Esophagus muscularis mucosa (tissue), 4 donors: ENCODE results near the gene COA5. TPM values are rescaled to one million over a fixed set of nuclear protein-coding genes. Genes with fewer than 3 reads are reported as not detected.

Experiments used
- DNase-seq: peaks from one replicate; pipeline ENCODE4 v3.0.0-alpha.2; 2017; ENCODE audit errors: extremely low spot score
- H3K27ac ChIP-seq, 4 donors: fragments of 200-600 bp; sonication (generic); replicated peaks in 1 of 4; 1 replicate in 3 of 4; 2 replicates in 1 of 4; pipeline ENCODE4 v1.5.1; 2016 to 2019; ENCODE audit warnings: mild to moderate bottlenecking in 1 of 4
- H3K27me3 ChIP-seq, 4 donors: fragments of 200-600 bp; sonication (generic); one replicate each; pipeline versions ENCODE4 v1.5.1 to v1.6.0; 2016 to 2019
- H3K36me3 ChIP-seq, 4 donors: fragments of 200-600 bp; sonication (generic); one replicate each; pipeline ENCODE4 v1.5.1; 2016 to 2019
- H3K4me1 ChIP-seq, 4 donors: fragments of 200-600 bp; sonication (generic); one replicate each; pipeline ENCODE4 v1.5.1; 2016 to 2019
- H3K4me3 ChIP-seq, 4 donors: fragments of 200-600 bp; sonication (generic); 1 replicate in 2 of 4; 2 replicates in 2 of 4; pipeline ENCODE4 v1.5.1; 2016 to 2019; ENCODE audit warnings: mild to moderate bottlenecking in 4 of 4, moderate library complexity in 1 of 4
- H3K9me3 ChIP-seq, 4 donors: fragments of 200-600 bp; sonication (generic); 1 replicate in 3 of 4; 2 replicates in 1 of 4; pipeline ENCODE4 v1.5.1; 2016 to 2019
- EP300 ChIP-seq: sonication (generic); formaldehyde crosslinking; IDR thresholded peaks from one replicate; pipeline ENCODE4 v1.6.1; 2017; ENCODE audit warnings: antibody characterized with exemption
- POLR2A ChIP-seq: fragments of 450-650 bp; IDR thresholded peaks from one replicate; pipeline ENCODE4 v1.6.1; 2017; ENCODE audit warnings: antibody characterized with exemption, moderate library complexity, mild to moderate bottlenecking, low read depth
- POLR2AphosphoS5 ChIP-seq, 2 donors: sonication (generic); formaldehyde crosslinking; IDR thresholded peaks; one replicate each; pipeline ENCODE4 v1.6.1; 2017; ENCODE audit warnings: antibody characterized with exemption in 2 of 2
- WGBS: methylation state at CpG from one replicate; pipeline ENCODE4 v1.1.5; 2018; 5-methylcytosine and 5-hydroxymethylcytosine counted together
- intact Hi-C: fragments of 100-400 bp; cut with DNase I; formaldehyde crosslinking; loops from one replicate; pipeline ENCODE4 v1.15.1; 2023
- total RNA-seq, 4 donors: library from RNA; depleted of rRNA; stranded (reverse); fragments of >200 nt; gene quantifications; one replicate each; pipeline versions ENCODE4 v1.1.0 to v1.2.1, GENCODE V29; 2016
- TF ChIP-seq, protein P1 (sequence below), 3 experiments: fragments of 200-600 bp in 2 of 3; fragments of 450-650 bp in 1 of 3; sonication (generic) in 2 of 3; IDR thresholded peaks; one replicate each; pipeline ENCODE4 v1.5.1; 2017 to 2019; ENCODE audit warnings: antibody characterized with exemption in 3 of 3, mild to moderate bottlenecking in 2 of 3, moderate library complexity in 1 of 3

The COA5 gene
- total RNA-seq, 4 donors from 2014 or later: 28.3 to 48.2 (median 31.7) TPM

GRCh38 chr2:98592565-98592964, 15.7 kb downstream of the COA5 start:
- H3K27ac ChIP-seq: no peak overlapping the region
- H3K27me3 ChIP-seq: no peaks in the 10 kb centered on the region
- H3K4me1 ChIP-seq: no peaks in the 10 kb centered on the region
- peaks cover 4 to 61% (median 19%) of the 10 kb centered on the region in 4 donors for H3K36me3 ChIP-seq
- intact Hi-C loops: no loop called here
- TF ChIP-seq POLR2A: no peak
- TF ChIP-seq POLR2AphosphoS5 (IDR thresholded peaks at IDR 0.05): no peak
- TF ChIP-seq, protein P1, sequence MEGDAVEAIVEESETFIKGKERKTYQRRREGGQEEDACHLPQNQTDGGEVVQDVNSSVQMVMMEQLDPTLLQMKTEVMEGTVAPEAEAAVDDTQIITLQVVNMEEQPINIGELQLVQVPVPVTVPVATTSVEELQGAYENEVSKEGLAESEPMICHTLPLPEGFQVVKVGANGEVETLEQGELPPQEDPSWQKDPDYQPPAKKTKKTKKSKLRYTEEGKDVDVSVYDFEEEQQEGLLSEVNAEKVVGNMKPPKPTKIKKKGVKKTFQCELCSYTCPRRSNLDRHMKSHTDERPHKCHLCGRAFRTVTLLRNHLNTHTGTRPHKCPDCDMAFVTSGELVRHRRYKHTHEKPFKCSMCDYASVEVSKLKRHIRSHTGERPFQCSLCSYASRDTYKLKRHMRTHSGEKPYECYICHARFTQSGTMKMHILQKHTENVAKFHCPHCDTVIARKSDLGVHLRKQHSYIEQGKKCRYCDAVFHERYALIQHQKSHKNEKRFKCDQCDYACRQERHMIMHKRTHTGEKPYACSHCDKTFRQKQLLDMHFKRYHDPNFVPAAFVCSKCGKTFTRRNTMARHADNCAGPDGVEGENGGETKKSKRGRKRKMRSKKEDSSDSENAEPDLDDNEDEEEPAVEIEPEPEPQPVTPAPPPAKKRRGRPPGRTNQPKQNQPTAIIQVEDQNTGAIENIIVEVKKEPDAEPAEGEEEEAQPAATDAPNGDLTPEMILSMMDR (IDR thresholded peaks at IDR 0.05): no peak
- no peak for TF ChIP-seq EP300
- H3K9me3 ChIP-seq: no peaks in the 10 kb centered on the region
- peak; percentile 89 for DNase-seq
- H3K4me3 ChIP-seq: no peak overlapping the region
- 90% methylated on average over 7 of the region's 8 CpGs for WGBS

DNA sequence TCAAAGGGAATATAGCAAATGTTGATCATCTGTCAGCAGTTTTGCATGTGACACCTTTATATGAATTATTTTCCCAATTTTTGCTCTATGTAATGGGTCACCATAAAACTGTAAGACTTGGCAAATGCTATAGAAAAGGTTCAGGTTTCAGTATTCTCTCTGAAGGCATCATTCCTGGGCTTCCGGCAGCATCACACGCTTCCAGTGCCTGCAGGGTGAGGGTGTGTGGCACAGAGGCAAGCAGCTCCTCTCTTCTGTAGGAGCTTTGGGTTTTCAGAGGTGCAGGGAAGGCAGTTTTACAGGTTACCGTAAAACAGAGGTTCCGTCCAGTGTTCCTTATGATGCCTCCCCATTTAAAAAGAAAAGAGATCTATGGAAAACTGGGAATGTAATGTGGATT, 18.8 kb downstream of the COA5 start:
- no peak overlapping the region for H3K27ac ChIP-seq
- TF ChIP-seq POLR2A: no peak
- TF ChIP-seq POLR2AphosphoS5 (IDR thresholded peaks at IDR 0.05): no peak
- TF ChIP-seq, protein P1 (IDR thresholded peaks at IDR 0.05): no peak
- no peak for TF ChIP-seq EP300
- H3K9me3 ChIP-seq: no peaks in the 10 kb centered on the region
- H3K27me3 ChIP-seq: no peaks in the 10 kb centered on the region
- peaks cover 4 to 64% (median 33%) of the 10 kb centered on the region in 4 donors for H3K36me3 ChIP-seq
- no peaks in the 10 kb centered on the region for H3K4me1 ChIP-seq
- WGBS: 97% methylated on average over 4 of the region's 4 CpGs
- H3K4me3 ChIP-seq: no peak overlapping the region
- DNase-seq: peak; percentile 60
- intact Hi-C loops: no loop called here

GRCh38 chr2:98588880-98589431, 19.4 kb downstream of the COA5 start:
- H3K4me3 ChIP-seq: no peak overlapping the region
- WGBS: 79% methylated on average over 4 of the region's 4 CpGs
- H3K27me3 ChIP-seq: no peaks in the 10 kb centered on the region
- H3K27ac ChIP-seq: no peak overlapping the region
- H3K4me1 ChIP-seq: no peaks in the 10 kb centered on the region
- TF ChIP-seq EP300 (no peak), POLR2AphosphoS5 (IDR thresholded peaks at IDR 0.05) (no peak)
- DNase-seq: peak; percentile 74
- H3K9me3 ChIP-seq: no peaks in the 10 kb centered on the region
- intact Hi-C loops: no loop called here
- H3K36me3 ChIP-seq: peaks cover 4 to 70% (median 38%) of the 10 kb centered on the region in 4 donors

DNA sequence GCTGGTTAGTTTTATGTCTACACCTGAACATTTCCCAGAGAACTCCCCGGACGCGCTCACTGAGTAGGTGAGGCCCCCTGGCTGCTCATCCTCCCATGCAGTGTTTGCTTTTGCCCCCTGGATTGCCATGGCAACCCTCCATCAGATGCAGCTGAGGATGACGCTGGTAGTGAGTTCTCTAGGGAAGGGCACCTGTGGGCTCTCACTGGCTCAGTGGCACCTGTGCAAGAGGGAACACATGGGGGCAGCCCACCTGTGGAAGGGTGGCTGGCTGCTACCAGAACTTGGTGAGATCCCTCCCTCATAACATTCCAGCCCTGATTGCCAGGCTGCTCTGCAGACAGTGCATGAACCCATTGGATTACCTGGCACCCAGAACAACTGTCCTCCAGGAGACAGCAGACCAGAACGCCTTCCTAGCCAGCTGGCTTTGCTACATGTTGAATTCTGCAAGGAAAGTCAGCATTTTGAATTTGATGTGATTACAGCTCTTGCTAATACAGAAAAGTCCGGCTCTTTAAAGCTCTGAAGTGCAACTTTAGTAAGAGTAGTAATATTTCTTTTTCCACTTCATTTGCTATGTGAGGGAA, 21.7 kb downstream of the COA5 start:
- intact Hi-C loops: no loop called here
- Histone ChIP-seq H3K27me3 (no peaks in the 10 kb centered on the region), H3K9me3 (no peaks in the 10 kb centered on the region), H3K36me3 (peaks cover 0 to 74% (median 53%) of the 10 kb centered on the region in 4 donors), H3K27ac (no peak overlapping the region), H3K4me1 (peaks cover 0 to 4% (median 2%) of the 10 kb centered on the region in 4 donors), H3K4me3 (no peak overlapping the region)
- no peak for TF ChIP-seq POLR2AphosphoS5 (IDR thresholded peaks at IDR 0.05)
- WGBS: 90% methylated on average over 6 of the region's 6 CpGs
- DNase-seq: peak; percentile 50

- intact Hi-C loops: no loop called here
Observed at GRCh38 chr2:98585386-98585785, 22.9 kb downstream of the COA5 start.

More at GRCh38 chr2:98585386-98585785, 22.9 kb downstream of the COA5 start:
- no peaks in the 10 kb centered on the region for H3K9me3 ChIP-seq
- peak; percentile 66 for DNase-seq
- H3K4me1 ChIP-seq: peaks cover 0 to 9% (median 4%) of the 10 kb centered on the region in 4 donors
- 94% methylated on average over 10 of the region's 10 CpGs for WGBS
- TF ChIP-seq EP300: no peak
- TF ChIP-seq, protein P1 (IDR thresholded peaks at IDR 0.05): no peak
- TF ChIP-seq POLR2A: no peak
- no peak for TF ChIP-seq POLR2AphosphoS5 (IDR thresholded peaks at IDR 0.05)
- H3K27ac ChIP-seq: no peak overlapping the region
- H3K36me3 ChIP-seq: peaks cover 0 to 67% (median 51%) of the 10 kb centered on the region in 4 donors
- no peak overlapping the region for H3K4me3 ChIP-seq
- H3K27me3 ChIP-seq: no peaks in the 10 kb centered on the region
